C4-2B (cell line): ENCODE results near the gene CDC37.

Source experiments
- ZFX ChIP-seq: fragments of 450-650 bp; IDR thresholded peaks from 2 replicates; pipeline ENCODE4 v1.6.1; 2017
- TF ChIP-seq, protein P1 (sequence below): fragments of 450-650 bp; conservative IDR thresholded peaks from 2 replicates; pipeline ENCODE4 v1.5.1; 2017; ENCODE audit warnings: mild to moderate bottlenecking

- TF ChIP-seq, protein P1, sequence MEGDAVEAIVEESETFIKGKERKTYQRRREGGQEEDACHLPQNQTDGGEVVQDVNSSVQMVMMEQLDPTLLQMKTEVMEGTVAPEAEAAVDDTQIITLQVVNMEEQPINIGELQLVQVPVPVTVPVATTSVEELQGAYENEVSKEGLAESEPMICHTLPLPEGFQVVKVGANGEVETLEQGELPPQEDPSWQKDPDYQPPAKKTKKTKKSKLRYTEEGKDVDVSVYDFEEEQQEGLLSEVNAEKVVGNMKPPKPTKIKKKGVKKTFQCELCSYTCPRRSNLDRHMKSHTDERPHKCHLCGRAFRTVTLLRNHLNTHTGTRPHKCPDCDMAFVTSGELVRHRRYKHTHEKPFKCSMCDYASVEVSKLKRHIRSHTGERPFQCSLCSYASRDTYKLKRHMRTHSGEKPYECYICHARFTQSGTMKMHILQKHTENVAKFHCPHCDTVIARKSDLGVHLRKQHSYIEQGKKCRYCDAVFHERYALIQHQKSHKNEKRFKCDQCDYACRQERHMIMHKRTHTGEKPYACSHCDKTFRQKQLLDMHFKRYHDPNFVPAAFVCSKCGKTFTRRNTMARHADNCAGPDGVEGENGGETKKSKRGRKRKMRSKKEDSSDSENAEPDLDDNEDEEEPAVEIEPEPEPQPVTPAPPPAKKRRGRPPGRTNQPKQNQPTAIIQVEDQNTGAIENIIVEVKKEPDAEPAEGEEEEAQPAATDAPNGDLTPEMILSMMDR: no peak
- no peak for TF ChIP-seq ZFX
Measured at GRCh38 chr19:10431254-10431942, 28.1 kb upstream of the CDC37 start.
